IgD-negative memory B cell (primary cell): ENCODE results near the gene NCOA3. TPM values are rescaled to one million over a fixed set of nuclear protein-coding genes. Genes with fewer than 3 reads are reported as not detected.
A peak's percentile ranks its signal among the peaks of the same experiment; 100 is the strongest.

Experiments
- H3K27ac Mint-ChIP-seq, 3 donors: one replicate each; pipeline ENCODE4 v1.8.0; 2020 to 2022; ENCODE audit warnings: mild to moderate bottlenecking in 3 of 3, mixed read lengths in 3 of 3, moderate library complexity in 1 of 3
- H3K27me3 Mint-ChIP-seq: one replicate; pipeline ENCODE4 v1.8.0; 2021; ENCODE audit warnings: mixed read lengths
- H3K36me3 Mint-ChIP-seq: one replicate; pipeline ENCODE4 v1.8.0; 2020; ENCODE audit warnings: mild to moderate bottlenecking, mixed read lengths
- H3K4me1 Mint-ChIP-seq, 3 donors: one replicate each; pipeline ENCODE4 v1.8.0; 2020 to 2022; ENCODE audit warnings: mixed read lengths in 3 of 3, mild to moderate bottlenecking in 1 of 3
- H3K4me3 Mint-ChIP-seq, 4 donors: one replicate each; pipeline ENCODE4 v1.8.0; 2020 to 2022; ENCODE audit warnings: mild to moderate bottlenecking in 4 of 4, mixed read lengths in 4 of 4, moderate library complexity in 3 of 4
- H3K9me3 Mint-ChIP-seq, 3 donors: one replicate each; pipeline ENCODE4 v1.8.0; 2020 to 2021; ENCODE audit warnings: mixed read lengths in 3 of 3, mild to moderate bottlenecking in 1 of 3
- polyA plus RNA-seq: library from polyadenylated mRNA; unstranded; fragments of 300-500 nt; fragmentation: Illumina TruSeq; gene quantifications from one replicate; pipeline ENCODE4 v1.2.3, GENCODE V29; 2021

NCOA3 gene
- polyA plus RNA-seq, 1 donor from 2014 or later = 64.7 TPM

- Mint-ChIP-seq H3K9me3 (no peaks in the 10 kb centered on the region), H3K27me3 (no peaks in the 10 kb centered on the region), H3K27ac (peak overlapping the region in 1 of 3 donors; percentile 89), H3K4me1 (peaks cover 32 to 54% (median 52%) of the 10 kb centered on the region in 3 donors), H3K4me3 (no peak overlapping the region), H3K36me3 (peaks cover 3% of the 10 kb centered on the region)
Observed at GRCh38 chr20:47531458-47531857, 29.8 kb downstream of the NCOA3 start.

GRCh38 chr20:47532002-47532401, 30.3 kb downstream of the NCOA3 start:
- Mint-ChIP-seq H3K27ac (peak overlapping the region in 1 of 3 donors; percentile 89), H3K4me1 (peaks cover 34 to 54% (median 52%) of the 10 kb centered on the region in 3 donors), H3K4me3 (no peak overlapping the region), H3K36me3 (no peaks in the 10 kb centered on the region), H3K9me3 (no peaks in the 10 kb centered on the region), H3K27me3 (no peaks in the 10 kb centered on the region)

GRCh38 chr20:47533518-47534062, 31.9 kb downstream of the NCOA3 start:
- peak overlapping the region; percentile 9 to 76 (median 28) for H3K27ac Mint-ChIP-seq
- H3K9me3 Mint-ChIP-seq = no peaks in the 10 kb centered on the region
- peaks cover 36 to 53% (median 44%) of the 10 kb centered on the region in 3 donors for H3K4me1 Mint-ChIP-seq
- H3K36me3 Mint-ChIP-seq = peaks cover 2% of the 10 kb centered on the region
- H3K4me3 Mint-ChIP-seq = peak overlapping the region in 1 of 4 donors; percentile 55
- no peaks in the 10 kb centered on the region for H3K27me3 Mint-ChIP-seq

- H3K4me1 Mint-ChIP-seq = peaks cover 44 to 61% (median 51%) of the 10 kb centered on the region in 3 donors
- peak overlapping the region; percentile 50 to 88 (median 78) for H3K27ac Mint-ChIP-seq
- H3K4me3 Mint-ChIP-seq = peak overlapping the region in 1 of 4 donors; percentile 53
- H3K9me3 Mint-ChIP-seq = no peaks in the 10 kb centered on the region
- H3K36me3 Mint-ChIP-seq = peaks cover 2% of the 10 kb centered on the region
- no peaks in the 10 kb centered on the region for H3K27me3 Mint-ChIP-seq
Observed at GRCh38 chr20:47534405-47534804, 32.7 kb downstream of the NCOA3 start.

GRCh38 chr20:47535088-47535487, 33.4 kb downstream of the NCOA3 start:
- Mint-ChIP-seq H3K27ac (peak overlapping the region in 2 of 3 donors; percentile 39 to 78), H3K4me1 (peaks cover 49 to 61% (median 52%) of the 10 kb centered on the region in 3 donors), H3K4me3 (peak overlapping the region in 3 of 4 donors; percentile 21 to 56 (median 35)), H3K27me3 (no peaks in the 10 kb centered on the region), H3K9me3 (no peaks in the 10 kb centered on the region), H3K36me3 (peaks cover 2% of the 10 kb centered on the region)

- H3K4me1 Mint-ChIP-seq = peaks cover 56 to 66% (median 59%) of the 10 kb centered on the region in 3 donors
- peak overlapping the region; percentile 64 to 95 (median 78) for H3K27ac Mint-ChIP-seq
Observed at GRCh38 chr20:47535994-47536393, 34.3 kb downstream of the NCOA3 start.

GRCh38 chr20:47540443-47541354, 39.0 kb downstream of the NCOA3 start:
- peak overlapping the region in 2 of 4 donors; percentile 63 to 84 for H3K4me3 Mint-ChIP-seq
- peaks cover 5% of the 10 kb centered on the region for H3K36me3 Mint-ChIP-seq
- H3K4me1 Mint-ChIP-seq = peaks cover 66 to 76% (median 70%) of the 10 kb centered on the region in 3 donors
- peak overlapping the region in 1 of 3 donors; percentile 79 for H3K27ac Mint-ChIP-seq
- no peaks in the 10 kb centered on the region for H3K9me3 Mint-ChIP-seq
- H3K27me3 Mint-ChIP-seq = no peaks in the 10 kb centered on the region

More at GRCh38 chr20:47535994-47536393, 34.3 kb downstream of the NCOA3 start:
- Mint-ChIP-seq H3K27me3 (no peaks in the 10 kb centered on the region), H3K36me3 (peaks cover 5% of the 10 kb centered on the region), H3K9me3 (no peaks in the 10 kb centered on the region), H3K4me3 (peak overlapping the region in 1 of 4 donors; percentile 51)

GRCh38 chr20:47541355-47541922, 39.8 kb downstream of the NCOA3 start:
- Mint-ChIP-seq H3K27me3 (no peaks in the 10 kb centered on the region), H3K4me3 (peak overlapping the region in 3 of 4 donors; percentile 30 to 90 (median 85)), H3K4me1 (peaks cover 67 to 76% (median 72%) of the 10 kb centered on the region in 3 donors), H3K9me3 (no peaks in the 10 kb centered on the region), H3K36me3 (peaks cover 9% of the 10 kb centered on the region), H3K27ac (peak overlapping the region; percentile 79 to 86 (median 83))

- Mint-ChIP-seq H3K4me1 (peaks cover 63 to 75% (median 68%) of the 10 kb centered on the region in 3 donors), H3K27ac (peak overlapping the region; percentile 47 to 88 (median 61)), H3K36me3 (peaks cover 9% of the 10 kb centered on the region), H3K27me3 (no peaks in the 10 kb centered on the region), H3K4me3 (peak overlapping the region in 2 of 4 donors; percentile 4 to 55), H3K9me3 (no peaks in the 10 kb centered on the region)
Observed at GRCh38 chr20:47543006-47543431, 41.3 kb downstream of the NCOA3 start.

- Mint-ChIP-seq H3K36me3 (peaks cover 6% of the 10 kb centered on the region), H3K9me3 (no peaks in the 10 kb centered on the region), H3K4me3 (peak overlapping the region in 2 of 4 donors; percentile 4 to 56), H3K27me3 (no peaks in the 10 kb centered on the region), H3K27ac (peak overlapping the region in 2 of 3 donors; percentile 40 to 47), H3K4me1 (peaks cover 56 to 67% (median 59%) of the 10 kb centered on the region in 3 donors)
Observed at GRCh38 chr20:47544240-47544639, 42.6 kb downstream of the NCOA3 start.

GRCh38 chr20:47544852-47545251, 43.2 kb downstream of the NCOA3 start:
- Mint-ChIP-seq H3K27ac (peak overlapping the region in 2 of 3 donors; percentile 40 to 47), H3K4me1 (peaks cover 56 to 66% (median 58%) of the 10 kb centered on the region in 3 donors), H3K36me3 (peaks cover 6% of the 10 kb centered on the region), H3K4me3 (peak overlapping the region in 2 of 4 donors; percentile 4), H3K27me3 (no peaks in the 10 kb centered on the region), H3K9me3 (no peaks in the 10 kb centered on the region)

- peaks cover 52 to 62% (median 58%) of the 10 kb centered on the region in 3 donors for H3K4me1 Mint-ChIP-seq
- peaks cover 6% of the 10 kb centered on the region for H3K36me3 Mint-ChIP-seq
- peak overlapping the region in 2 of 4 donors; percentile 79 to 86 for H3K4me3 Mint-ChIP-seq
- H3K27me3 Mint-ChIP-seq = no peaks in the 10 kb centered on the region
- H3K9me3 Mint-ChIP-seq = no peaks in the 10 kb centered on the region
- peak overlapping the region in 1 of 3 donors; percentile 16 for H3K27ac Mint-ChIP-seq
Observed at GRCh38 chr20:47545499-47545898, 43.8 kb downstream of the NCOA3 start.

GRCh38 chr20:47546184-47547033, 44.7 kb downstream of the NCOA3 start:
- peak overlapping the region in 2 of 4 donors; percentile 3 to 86 for H3K4me3 Mint-ChIP-seq

GRCh38 chr20:47547034-47547387, 45.3 kb downstream of the NCOA3 start:
- Mint-ChIP-seq H3K36me3 (peaks cover 4% of the 10 kb centered on the region), H3K4me1 (peaks cover 50 to 57% (median 55%) of the 10 kb centered on the region in 3 donors), H3K27ac (peak overlapping the region in 2 of 3 donors; percentile 1 to 80), H3K9me3 (no peaks in the 10 kb centered on the region), H3K27me3 (no peaks in the 10 kb centered on the region), H3K4me3 (no peak overlapping the region)

More at GRCh38 chr20:47546184-47547033, 44.7 kb downstream of the NCOA3 start:
- Mint-ChIP-seq H3K4me1 (peaks cover 51 to 62% (median 55%) of the 10 kb centered on the region in 3 donors), H3K36me3 (peaks cover 4% of the 10 kb centered on the region), H3K9me3 (no peaks in the 10 kb centered on the region), H3K27ac (peak overlapping the region; percentile 1 to 80 (median 16)), H3K27me3 (no peaks in the 10 kb centered on the region)
